ENCODE measurements around the gene TDRD15. TPM values are rescaled to one million over a fixed set of nuclear protein-coding genes. Genes with fewer than 3 reads are reported as not detected.

The TDRD15 gene
- total and polyA plus RNA-seq, 2 of the 13 experiments (the other 11 are each of a cell fraction or from before 2014, with no cell fraction given), result 0.12 to 0.29 TPM

DNA sequence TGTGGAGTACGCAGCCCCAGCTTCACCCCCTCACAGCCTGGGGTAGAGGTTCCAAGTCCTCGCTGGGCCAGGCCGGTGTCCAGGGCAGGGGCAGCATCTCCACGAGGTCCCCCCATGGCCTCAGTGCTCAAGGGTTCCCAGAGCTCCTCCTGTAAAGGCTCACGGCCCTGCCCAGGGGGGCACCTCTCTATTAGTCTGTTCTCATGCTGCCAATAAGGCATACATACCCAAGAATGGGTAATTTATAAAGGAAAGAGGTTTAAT, 38.8 kb downstream of the TDRD15 start:
- no peak for TF ChIP-seq ZNF138 (CRISPR knock-in tag; IDR thresholded peaks at IDR 0.05; ENCODE audit: low read depth)
- TF ChIP-seq RORA (CRISPR knock-in tag; IDR thresholded peaks at IDR 0.05), result no peak
- TF ChIP-seq, protein P1, sequence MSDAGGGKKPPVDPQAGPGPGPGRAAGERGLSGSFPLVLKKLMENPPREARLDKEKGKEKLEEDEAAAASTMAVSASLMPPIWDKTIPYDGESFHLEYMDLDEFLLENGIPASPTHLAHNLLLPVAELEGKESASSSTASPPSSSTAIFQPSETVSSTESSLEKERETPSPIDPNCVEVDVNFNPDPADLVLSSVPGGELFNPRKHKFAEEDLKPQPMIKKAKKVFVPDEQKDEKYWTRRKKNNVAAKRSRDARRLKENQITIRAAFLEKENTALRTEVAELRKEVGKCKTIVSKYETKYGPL (CRISPR knock-in tag; IDR thresholded peaks at IDR 0.05), result no peak
- TF ChIP-seq AGO2 (optimal IDR thresholded peaks at IDR 0.05; ENCODE audit: low read depth, low read length), result no peak
- FAIRE-seq (no peak), DNase-seq (ENCODE audit: low spot score) (no peak), ATAC-seq (peak; percentile 27; the same call in 2 of the 3 replicates)
- in situ Hi-C loops (cut with HindIII; ENCODE audit: extremely low pct_ligation_motif_present, low pct_unique_long_range_greater_than_20kb), result loop anchor here (10.0 to 25.0 kb wide), 2 partner anchors 375 to 498 kb away; partner anchors contain the start of gene GDF7
- no peaks in the 10 kb centered on the region for H3K27me3 ChIP-seq (ENCODE audit: control insufficient read depth in 1 of 2, insufficient read depth in 2 of 2, low read length in 2 of 2)
- H2AFZ ChIP-seq (ENCODE audit: low read length), result no peak overlapping the region
- no peak overlapping the region for H3K4me3 ChIP-seq (replicated peaks in 1 of 3; ENCODE audit: insufficient read depth in 1 of 3, low read depth in 2 of 3, low read length in 3 of 3)
- H3K36me3 ChIP-seq (replicated peaks in 1 of 2; ENCODE audit: control insufficient read depth in 1 of 2, insufficient read depth in 2 of 2, low read length in 2 of 2), result no peaks in the 10 kb centered on the region
- 0 out of 2 replicates have a peak, but pooled peaks cover 5% of the 10 kb centered on the region for H3K4me1 ChIP-seq (ENCODE audit: insufficient read depth, low read length)
- POLR2A ChIA-PET, result interaction anchor here (1.2 kb wide), 1 partner anchor 40 kb away, joined by 3 read pairs; no protein-coding TSS in a partner anchor
- H3K79me2 ChIP-seq (ENCODE audit: insufficient read depth, low read length), result no peaks in the 10 kb centered on the region
- no peak overlapping the region for H3K27ac ChIP-seq (ENCODE audit: extremely low read length, insufficient read depth, low read length)
- CTCF ChIA-PET (ENCODE audit: low intra/inter-chr PET ratio, low total read pairs), result no interaction called here
- no peak overlapping the region for H3K9ac ChIP-seq (ENCODE audit: insufficient read depth, low read depth, low read length)
- intact Hi-C loops (cut with micrococcal nuclease; ENCODE audit: unreplicated experiment), result no loop called here
- H3K4me2 ChIP-seq (ENCODE audit: low read depth, low read length), result no peak overlapping the region
- no TSS peak for BruUV-seq (replicated peaks)
- 0% methylated on average over 1 of the region's 5 CpGs for WGBS (ENCODE audit: low lambda C conversion rate)
- H3K9me3 ChIP-seq (ENCODE audit: low read length), result no peaks in the 10 kb centered on the region
- H4K20me1 ChIP-seq (ENCODE audit: insufficient read depth, low read length), result no peaks in the 10 kb centered on the region

DNA sequence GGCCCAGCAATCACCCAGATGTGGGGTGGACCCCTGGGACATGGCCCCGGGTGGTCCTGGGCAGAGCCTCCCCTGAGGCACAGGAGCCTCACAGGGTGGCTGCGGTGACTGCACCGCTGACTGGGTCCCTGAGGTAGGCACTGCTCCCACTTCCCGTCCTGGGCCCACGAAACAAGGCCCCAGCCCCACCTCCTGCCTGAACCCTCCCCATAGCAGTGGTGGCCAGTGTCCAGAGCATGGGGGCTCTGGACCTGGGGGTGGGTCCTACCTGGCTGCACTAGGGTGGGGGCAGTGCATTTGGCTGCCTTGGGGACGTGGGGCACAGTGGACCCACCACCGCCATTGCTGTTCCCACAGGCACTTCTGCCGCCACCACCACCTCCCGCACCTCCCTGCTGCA, 39.4 kb downstream of the TDRD15 start:
- H3K27ac ChIP-seq (ENCODE audit: extremely low read length, insufficient read depth, low read length), result no peak overlapping the region
- 0 out of 2 replicates have a peak, but pooled peaks cover 4% of the 10 kb centered on the region for H3K4me1 ChIP-seq (ENCODE audit: insufficient read depth, low read length)
- FAIRE-seq (no peak), DNase-seq (ENCODE audit: low spot score) (no peak), ATAC-seq (no peak; the same call in 2 of the 3 replicates)
- H3K27me3 ChIP-seq (ENCODE audit: control insufficient read depth in 1 of 2, insufficient read depth in 2 of 2, low read length in 2 of 2), result no peaks in the 10 kb centered on the region
- H2AFZ ChIP-seq (ENCODE audit: low read length), result no peak overlapping the region
- H3K79me2 ChIP-seq (ENCODE audit: insufficient read depth, low read length), result no peaks in the 10 kb centered on the region
- no peak overlapping the region for H3K4me2 ChIP-seq (ENCODE audit: low read depth, low read length)
- 81% methylated on average over 6 of the region's 9 CpGs for WGBS (ENCODE audit: low lambda C conversion rate)
- H3K4me3 ChIP-seq (replicated peaks in 1 of 3; ENCODE audit: insufficient read depth in 1 of 3, low read depth in 2 of 3, low read length in 3 of 3), result no peak overlapping the region
- CTCF ChIA-PET (ENCODE audit: low intra/inter-chr PET ratio, low total read pairs), result no interaction called here
- no peak for TF ChIP-seq FOSL2 (CRISPR knock-in tag; IDR thresholded peaks at IDR 0.05)
- no peak for TF ChIP-seq CBX2 (IDR thresholded peaks at IDR 0.05; ENCODE audit: low read depth, low read length)
- no peak for TF ChIP-seq CBX2 (CRISPR knock-in tag; IDR thresholded peaks at IDR 0.05; ENCODE audit: low read depth)
- TF ChIP-seq, protein P2, sequence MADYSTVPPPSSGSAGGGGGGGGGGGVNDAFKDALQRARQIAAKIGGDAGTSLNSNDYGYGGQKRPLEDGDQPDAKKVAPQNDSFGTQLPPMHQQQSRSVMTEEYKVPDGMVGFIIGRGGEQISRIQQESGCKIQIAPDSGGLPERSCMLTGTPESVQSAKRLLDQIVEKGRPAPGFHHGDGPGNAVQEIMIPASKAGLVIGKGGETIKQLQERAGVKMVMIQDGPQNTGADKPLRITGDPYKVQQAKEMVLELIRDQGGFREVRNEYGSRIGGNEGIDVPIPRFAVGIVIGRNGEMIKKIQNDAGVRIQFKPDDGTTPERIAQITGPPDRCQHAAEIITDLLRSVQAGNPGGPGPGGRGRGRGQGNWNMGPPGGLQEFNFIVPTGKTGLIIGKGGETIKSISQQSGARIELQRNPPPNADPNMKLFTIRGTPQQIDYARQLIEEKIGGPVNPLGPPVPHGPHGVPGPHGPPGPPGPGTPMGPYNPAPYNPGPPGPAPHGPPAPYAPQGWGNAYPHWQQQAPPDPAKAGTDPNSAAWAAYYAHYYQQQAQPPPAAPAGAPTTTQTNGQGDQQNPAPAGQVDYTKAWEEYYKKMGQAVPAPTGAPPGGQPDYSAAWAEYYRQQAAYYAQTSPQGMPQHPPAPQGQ (CRISPR knock-in tag; IDR thresholded peaks at IDR 0.05; ENCODE audit: borderline replicate concordance), result no peak
- POLR2A ChIA-PET, result no interaction called here
- no peaks in the 10 kb centered on the region for H3K9me3 ChIP-seq (ENCODE audit: low read length)
- in situ Hi-C loops (cut with HindIII; ENCODE audit: extremely low pct_ligation_motif_present, low pct_unique_long_range_greater_than_20kb), result loop anchor here (10.0 to 25.0 kb wide), 2 partner anchors 376 to 498 kb away; partner anchors contain the start of gene GDF7
- no peaks in the 10 kb centered on the region for H4K20me1 ChIP-seq (ENCODE audit: insufficient read depth, low read length)
- BruUV-seq (replicated peaks), result no TSS peak
- intact Hi-C loops (cut with micrococcal nuclease; ENCODE audit: unreplicated experiment), result no loop called here
- no peaks in the 10 kb centered on the region for H3K36me3 ChIP-seq (replicated peaks in 1 of 2; ENCODE audit: control insufficient read depth in 1 of 2, insufficient read depth in 2 of 2, low read length in 2 of 2)
- H3K9ac ChIP-seq (ENCODE audit: insufficient read depth, low read depth, low read length), result no peak overlapping the region

Data from HepG2 (cell line).